Measurements from ENCODE around the gene PDE12. TPM values are rescaled to one million over a fixed set of nuclear protein-coding genes. Genes with fewer than 3 reads are reported as not detected.
A peak's percentile ranks its signal among the peaks of the same experiment; 100 is the strongest.

The PDE12 gene, protein sequence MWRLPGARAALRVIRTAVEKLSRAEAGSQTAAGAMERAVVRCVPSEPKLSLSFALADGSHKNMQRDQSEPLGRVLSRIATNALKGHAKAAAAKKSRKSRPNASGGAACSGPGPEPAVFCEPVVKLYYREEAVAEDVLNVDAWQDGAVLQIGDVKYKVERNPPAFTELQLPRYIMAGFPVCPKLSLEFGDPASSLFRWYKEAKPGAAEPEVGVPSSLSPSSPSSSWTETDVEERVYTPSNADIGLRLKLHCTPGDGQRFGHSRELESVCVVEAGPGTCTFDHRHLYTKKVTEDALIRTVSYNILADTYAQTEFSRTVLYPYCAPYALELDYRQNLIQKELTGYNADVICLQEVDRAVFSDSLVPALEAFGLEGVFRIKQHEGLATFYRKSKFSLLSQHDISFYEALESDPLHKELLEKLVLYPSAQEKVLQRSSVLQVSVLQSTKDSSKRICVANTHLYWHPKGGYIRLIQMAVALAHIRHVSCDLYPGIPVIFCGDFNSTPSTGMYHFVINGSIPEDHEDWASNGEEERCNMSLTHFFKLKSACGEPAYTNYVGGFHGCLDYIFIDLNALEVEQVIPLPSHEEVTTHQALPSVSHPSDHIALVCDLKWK
- polyA plus RNA-seq (ENCODE audit: insufficient read length): 7.8 TPM

DNA sequence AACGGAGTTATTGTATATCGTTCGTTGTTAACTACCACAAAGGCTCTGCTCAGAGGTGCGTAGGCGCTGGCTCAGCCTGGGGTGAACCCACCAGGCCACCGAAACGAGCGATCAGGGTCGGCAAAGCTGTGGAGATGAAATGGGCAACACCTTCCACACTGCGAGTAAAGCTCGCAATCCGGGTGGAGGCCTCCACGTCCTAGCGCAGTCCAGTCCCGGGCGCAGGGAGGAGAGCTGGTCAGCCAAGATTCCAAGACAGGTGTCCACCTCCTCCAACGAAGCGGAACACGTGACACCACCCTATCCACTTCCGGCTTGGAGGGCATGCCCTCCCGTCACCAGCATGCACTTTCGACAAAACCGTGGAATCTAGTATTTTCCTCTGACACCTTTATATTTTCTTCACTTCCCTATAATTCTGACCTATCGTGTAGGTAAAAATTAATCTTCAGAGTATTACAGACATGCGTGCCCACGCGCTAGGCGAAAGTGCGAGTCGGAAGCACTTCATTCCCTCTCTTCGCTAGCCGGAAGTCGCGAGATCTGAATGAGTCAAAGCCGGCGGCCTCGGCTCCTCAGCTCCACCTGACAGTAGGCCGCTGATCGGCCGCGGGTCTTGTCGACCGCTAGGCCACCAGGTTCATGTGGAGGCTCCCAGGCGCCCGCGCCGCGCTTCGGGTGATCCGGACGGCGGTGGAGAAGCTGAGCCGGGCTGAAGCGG, at the start of gene PDE12:
TSS of gene PDE12 (plus strand) at position 537 of the 721 bp plus-strand sequence. CDS start at position 643, 106 bp downstream.
- peak; percentile 74 for DNase-seq (ENCODE audit: low read depth)

- DNase-seq (ENCODE audit: low read depth): no peak
These were observed 43.9 kb upstream of the PDE12 start for GRCh38 chr3:57512166-57512565.

DNA sequence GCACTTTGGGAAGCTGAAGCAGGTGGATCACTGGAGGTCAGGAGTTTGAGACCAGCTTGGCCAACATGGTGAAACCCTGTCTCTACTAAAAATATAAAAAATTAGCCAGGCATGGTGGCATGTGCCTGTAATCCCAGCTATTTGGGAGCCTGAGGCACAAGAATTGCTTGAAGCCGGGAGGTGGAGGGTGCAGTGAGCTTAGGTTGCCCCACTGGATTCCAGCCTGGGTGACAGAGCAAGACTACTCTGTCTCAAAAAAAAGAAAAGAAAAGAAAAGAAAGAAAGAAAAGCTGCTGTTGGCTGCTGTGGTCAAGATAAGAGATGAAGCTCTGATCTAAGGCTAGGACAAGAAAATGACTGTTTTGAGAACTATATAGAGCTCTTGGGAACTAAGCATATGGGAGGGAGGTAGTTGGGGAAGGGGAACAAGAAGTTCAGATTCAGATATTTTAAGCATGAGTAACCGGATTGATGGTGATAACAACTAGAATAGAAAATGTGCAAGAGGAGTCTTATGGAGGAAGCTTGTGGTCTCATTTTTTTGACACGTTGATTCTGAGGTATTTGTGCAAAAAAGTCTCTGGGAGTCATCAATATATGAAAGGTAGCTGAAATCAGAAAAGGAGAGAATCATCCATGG, 37.7 kb upstream of the PDE12 start:
- DNase-seq (ENCODE audit: low read depth): no peak

- DNase-seq (ENCODE audit: low read depth): no peak
These were observed 25.9 kb upstream of the PDE12 start for GRCh38 chr3:57530071-57530608.

- DNase-seq (ENCODE audit: low read depth): no peak
These were observed 17.6 kb upstream of the PDE12 start for GRCh38 chr3:57538465-57538864.

- no peak for DNase-seq (ENCODE audit: low read depth)
These were observed 11.6 kb upstream of the PDE12 start, which contains the start of gene DNAH12 for GRCh38 chr3:57544181-57545125. TSS of gene DNAH12 (minus strand) at chr3:57544344. CDS start at chr3:57542870, 1,474 bp downstream.

GRCh38 chr3:57545636-57546268, 10.3 kb upstream of the PDE12 start:
- no peak for DNase-seq (ENCODE audit: low read depth)

DNA sequence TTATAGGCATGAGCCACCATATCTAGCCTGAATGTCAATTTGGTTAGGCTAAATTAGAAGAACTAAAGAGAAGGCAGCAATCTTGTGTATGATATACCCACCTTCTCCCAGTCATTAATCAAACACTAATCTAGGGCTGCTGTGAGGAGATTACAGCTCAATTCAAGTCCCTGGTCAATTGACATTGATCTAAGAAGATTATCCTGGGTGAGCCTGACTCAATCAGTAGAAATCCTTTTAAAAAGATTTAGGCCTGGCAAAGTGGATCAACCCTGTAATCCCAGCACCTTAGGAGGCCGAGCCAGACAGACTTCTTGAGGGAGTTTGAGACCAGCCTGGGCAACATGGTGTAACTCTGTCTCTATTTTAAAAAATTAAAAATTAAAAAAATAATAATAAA, 9.5 kb upstream of the PDE12 start:
- no peak for DNase-seq (ENCODE audit: low read depth)

- DNase-seq (ENCODE audit: low read depth): no peak
These were observed 768 bp upstream of the PDE12 start for GRCh38 chr3:57555306-57555705.

DNA sequence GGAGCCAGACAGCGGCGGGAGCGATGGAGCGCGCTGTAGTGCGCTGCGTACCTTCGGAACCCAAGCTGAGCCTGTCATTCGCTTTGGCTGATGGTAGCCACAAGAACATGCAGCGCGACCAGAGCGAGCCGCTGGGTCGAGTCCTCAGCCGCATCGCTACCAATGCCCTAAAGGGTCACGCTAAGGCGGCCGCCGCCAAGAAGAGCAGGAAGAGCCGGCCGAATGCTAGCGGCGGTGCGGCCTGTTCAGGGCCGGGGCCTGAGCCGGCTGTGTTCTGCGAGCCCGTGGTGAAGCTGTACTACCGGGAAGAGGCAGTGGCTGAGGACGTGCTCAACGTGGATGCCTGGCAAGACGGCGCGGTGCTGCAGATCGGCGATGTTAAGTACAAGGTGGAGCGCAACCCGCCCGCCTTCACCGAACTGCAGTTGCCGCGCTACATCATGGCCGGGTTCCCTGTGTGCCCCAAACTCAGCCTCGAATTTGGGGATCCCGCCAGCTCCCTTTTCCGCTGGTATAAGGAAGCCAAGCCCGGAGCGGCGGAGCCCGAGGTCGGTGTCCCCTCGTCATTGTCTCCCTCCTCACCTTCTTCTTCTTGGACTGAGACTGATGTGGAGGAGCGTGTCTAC, 498 bp downstream of the PDE12 start:
- DNase-seq (ENCODE audit: low read depth): no peak

DNA sequence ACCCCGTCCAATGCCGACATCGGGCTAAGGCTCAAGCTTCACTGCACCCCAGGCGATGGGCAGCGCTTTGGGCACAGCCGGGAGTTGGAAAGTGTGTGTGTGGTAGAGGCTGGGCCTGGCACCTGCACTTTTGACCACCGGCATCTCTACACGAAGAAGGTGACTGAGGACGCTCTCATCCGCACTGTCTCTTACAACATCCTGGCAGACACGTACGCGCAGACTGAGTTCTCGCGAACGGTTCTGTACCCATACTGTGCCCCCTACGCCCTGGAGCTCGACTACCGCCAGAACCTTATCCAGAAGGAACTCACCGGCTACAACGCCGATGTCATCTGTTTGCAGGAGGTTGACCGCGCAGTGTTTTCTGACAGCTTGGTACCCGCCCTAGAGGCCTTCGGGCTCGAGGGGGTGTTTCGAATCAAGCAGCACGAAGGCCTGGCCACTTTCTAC, 1.0 kb downstream of the PDE12 start:
- no peak for DNase-seq (ENCODE audit: low read depth)

DNA sequence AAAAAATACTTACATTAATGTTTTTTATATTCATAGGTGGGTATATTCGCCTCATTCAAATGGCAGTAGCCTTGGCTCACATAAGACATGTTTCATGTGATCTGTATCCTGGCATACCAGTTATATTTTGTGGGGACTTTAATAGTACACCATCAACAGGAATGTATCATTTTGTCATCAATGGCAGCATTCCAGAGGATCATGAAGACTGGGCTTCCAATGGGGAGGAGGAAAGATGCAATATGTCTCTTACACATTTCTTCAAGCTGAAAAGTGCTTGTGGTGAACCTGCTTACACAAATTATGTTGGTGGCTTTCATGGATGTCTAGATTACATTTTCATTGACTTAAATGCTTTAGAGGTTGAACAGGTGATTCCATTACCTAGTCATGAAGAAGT, 3.5 kb downstream of the PDE12 start:
- DNase-seq (ENCODE audit: low read depth): no peak

DNA sequence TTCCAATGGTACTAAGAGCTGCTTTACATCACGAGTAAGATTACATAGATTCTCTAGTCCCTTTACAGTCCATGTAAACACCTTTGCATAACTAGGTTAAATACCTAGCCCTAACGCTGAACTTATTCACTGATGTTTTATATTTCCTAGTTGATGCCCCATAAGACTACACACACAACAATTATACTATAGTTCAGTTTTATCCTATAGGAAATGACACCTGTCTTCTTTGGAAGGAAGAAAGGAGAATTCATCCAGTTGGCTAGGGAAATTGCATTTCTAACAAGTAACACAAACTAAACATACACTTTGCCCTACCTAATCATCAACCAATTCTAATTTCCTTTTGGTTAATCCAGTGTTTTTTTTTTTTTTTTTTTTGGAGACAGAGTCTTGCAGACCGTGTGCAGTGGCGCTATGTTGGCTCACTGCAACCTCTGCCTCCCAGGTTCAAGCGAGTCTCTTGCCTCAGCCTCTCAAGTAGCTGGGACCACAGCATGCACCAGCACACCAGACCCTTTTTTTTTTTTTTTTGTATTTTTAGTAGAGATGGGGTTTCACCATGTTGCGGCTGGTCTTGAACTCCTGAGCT, 13.9 kb downstream of the PDE12 start:
- no peak for DNase-seq (ENCODE audit: low read depth)

DNA sequence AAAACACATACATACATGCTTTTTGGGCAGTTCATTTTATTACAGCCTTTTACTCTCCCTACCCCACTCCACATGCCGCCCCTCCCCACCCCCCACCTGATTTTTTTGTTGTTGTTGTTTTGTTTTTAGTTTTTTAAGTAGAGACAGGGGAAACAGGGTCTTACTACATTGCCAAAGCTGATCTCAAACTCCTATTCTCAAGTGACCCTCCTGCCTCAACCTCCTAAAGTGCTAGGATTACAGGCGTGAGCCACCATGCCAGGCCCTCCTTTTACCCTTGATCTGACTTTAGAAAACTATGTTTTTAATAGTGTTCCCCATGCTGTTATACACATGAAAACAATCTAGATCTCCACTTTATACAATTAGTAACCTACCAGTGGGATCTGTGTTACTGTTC, 14.8 kb downstream of the PDE12 start:
- DNase-seq (ENCODE audit: low read depth): no peak

DNA sequence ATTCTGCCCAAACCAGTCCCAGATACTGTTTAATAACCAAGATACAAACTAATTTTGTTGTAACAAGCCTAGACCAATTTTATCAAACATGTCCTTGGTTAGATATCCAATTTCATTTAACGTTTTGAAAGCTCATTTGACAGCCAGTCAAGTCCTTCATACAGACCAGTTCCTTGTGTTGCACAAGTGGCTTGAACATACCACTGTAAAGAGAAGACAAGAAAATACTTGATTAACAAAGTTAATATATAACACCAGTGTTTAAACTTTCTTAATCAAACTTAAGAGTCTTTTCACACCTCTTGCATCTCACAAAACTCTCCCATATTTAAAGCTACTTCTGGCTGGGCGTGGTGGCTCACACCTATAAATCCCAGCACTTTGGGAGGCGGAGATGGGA, 16.0 kb downstream of the PDE12 start:
- no peak for DNase-seq (ENCODE audit: low read depth)

- DNase-seq (ENCODE audit: low read depth): no peak
These were observed 20.0 kb downstream of the PDE12 start for GRCh38 chr3:57575966-57576626.

DNA sequence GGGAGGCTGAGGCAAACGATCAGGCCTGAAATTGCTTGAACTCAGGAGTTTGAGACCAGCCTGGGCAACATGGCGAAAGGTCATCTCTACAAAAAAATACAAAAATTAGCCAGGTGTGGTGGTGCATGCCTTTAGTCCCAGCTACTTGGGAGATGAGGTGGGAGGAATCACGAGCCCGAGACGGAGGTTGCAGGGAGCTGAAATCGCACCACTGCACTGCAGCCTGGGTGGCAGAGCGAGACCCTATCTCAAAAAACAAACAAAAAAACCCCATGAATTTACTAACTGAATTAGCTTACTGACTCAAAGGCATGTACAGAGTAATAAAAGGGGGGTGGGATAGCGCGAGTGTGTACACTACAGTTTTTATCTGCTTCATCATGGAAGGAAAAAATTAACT, 21.7 kb downstream of the PDE12 start:
- no peak for DNase-seq (ENCODE audit: low read depth)

DNA sequence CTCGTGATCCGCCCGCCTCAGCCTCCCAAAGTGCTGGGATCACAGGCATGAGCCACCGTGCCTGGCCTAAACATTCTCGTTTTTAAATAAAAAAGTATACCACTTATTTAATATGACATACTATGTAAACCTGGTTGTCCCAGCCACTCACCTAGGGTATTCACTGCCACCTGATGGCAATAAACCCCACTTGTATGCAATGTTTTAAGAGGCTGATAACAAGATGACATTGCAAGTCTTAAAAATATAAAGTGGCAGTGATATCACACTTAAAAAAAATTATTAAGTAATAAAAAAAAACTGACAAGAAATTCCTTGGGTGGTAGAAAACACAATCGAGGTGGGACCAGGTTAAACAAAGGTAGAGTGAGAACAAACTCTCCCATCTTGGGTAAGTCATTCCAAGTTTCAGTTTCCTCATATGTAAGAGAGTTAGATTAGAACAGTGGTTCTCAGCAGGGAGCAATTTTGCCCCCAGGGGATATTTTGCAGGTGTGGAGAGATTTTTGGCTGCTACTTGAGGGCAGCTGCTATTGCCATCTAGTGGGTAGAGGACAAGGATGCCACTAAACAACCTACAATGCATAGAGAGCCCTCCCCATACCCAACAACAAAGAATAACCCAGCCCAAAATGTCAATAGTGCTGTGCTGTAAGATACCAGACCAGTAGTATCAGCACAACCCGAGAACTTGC, 26.5 kb downstream of the PDE12 start:
- no peak for DNase-seq (ENCODE audit: low read depth)
